Right lobe of liver (tissue), 6 donors: ENCODE measurements around the gene TXNDC5. TPM values are rescaled to one million over a fixed set of nuclear protein-coding genes. Genes with fewer than 3 reads are reported as not detected.
A peak's percentile ranks its signal among the peaks of the same experiment; 100 is the strongest.

Experiments used
- ATAC-seq, 4 donors: fragments of 200-7000 bp; cut with Tn5 transposase; one replicate each; pipeline ENCODE4 v1.9.1; 2020; ENCODE audit warnings: mild to moderate bottlenecking in 4 of 4, moderate library complexity in 4 of 4
- DNase-seq, 3 donors: peaks; one replicate each; pipeline ENCODE4 v3.0.0-alpha.2; 2020
- H3K27ac ChIP-seq, 3 donors: fragments of 200-600 bp; one replicate each; pipeline ENCODE4 v1.8.0; 2022
- H3K27me3 ChIP-seq, 2 donors: fragments of 200-600 bp; one replicate each; pipeline ENCODE4 v1.8.0; 2022
- H3K36me3 ChIP-seq, 4 donors: fragments of 200-600 bp; sonication (generic) in 1 of 4; one replicate each; pipeline versions ENCODE4 v1.5.1 to v1.8.0; 2017 to 2022; ENCODE audit warnings: control low read depth in 1 of 4
- H3K4me1 ChIP-seq, 4 donors: fragments of 200-600 bp; sonication (generic) in 1 of 4; one replicate each; pipeline versions ENCODE4 v1.5.1 to v1.8.0; 2017 to 2022; ENCODE audit warnings: control low read depth in 1 of 4
- H3K4me3 ChIP-seq, 3 donors: fragments of 200-600 bp; one replicate each; pipeline ENCODE4 v1.8.0; 2022
- H3K9me3 ChIP-seq, 4 donors: fragments of 200-600 bp; sonication (generic) in 1 of 4; one replicate each; pipeline versions ENCODE4 v1.5.1 to v1.8.0; 2017 to 2022; ENCODE audit warnings: control low read depth in 1 of 4
- CTCF ChIP-seq, 4 donors: fragments of 200-600 bp in 3 of 4; fragments of 450-650 bp in 1 of 4; IDR thresholded peaks; one replicate each; pipeline versions ENCODE4 v1.5.1 to v1.8.0; 2016 to 2022; ENCODE audit warnings: antibody characterized with exemption in 4 of 4, mild to moderate bottlenecking in 2 of 4
- POLR2A ChIP-seq: fragments of 450-650 bp; IDR thresholded peaks from one replicate; pipeline ENCODE4 v1.6.1; 2017; ENCODE audit warnings: antibody characterized with exemption, mild to moderate bottlenecking
- whole genome bisulfite sequencing: methylation state at CpG from one replicate; pipeline ENCODE4 v1.1.6; 2018; ENCODE audit warnings: low coverage, low lambda C conversion rate; ENCODE audit not compliant: insufficient coverage; ENCODE audit errors: missing lambda C conversion rate; 5-methylcytosine and 5-hydroxymethylcytosine counted together
- intact Hi-C, 2 donors: fragments of 100-400 bp; cut with DNase I; formaldehyde crosslinking; loops; one replicate each; pipeline versions ENCODE4 v1.11.2 to v1.14.1; 2022
- total RNA-seq, 6 experiments: library from RNA; depleted of rRNA in 2 of 6; stranded (reverse); fragments of >200 nt in 2 of 6; fragmentation: NEBNext Ultra II Directional in 3 of 6; extraction: Animal tissue kit (Norgen Biotek cat#: 25700) in 3 of 6; gene quantifications; one replicate each; pipeline versions ENCODE4 v1.1.0 to v1.2.4, GENCODE V29; 2016 to 2023
- donor health status: DM: no; HTN: yes; CAD: no.
- donor health status: DM: no; HTN: no; CAD: no.
- donor health status: DM: no; HTN: no; CAD: no.
- donor health status: DM: no; HTN: yes; CAD: no.
- donor health status: DM: no; HTN: yes; CAD: no.

Gene TXNDC5
- total RNA-seq, 6 experiments from 2014 or later = 87.9 to 187 (median 133) TPM

- peaks cover 0 to 43% (median 14%) of the 10 kb centered on the region in 4 donors for H3K4me1 ChIP-seq
- H3K27me3 ChIP-seq = no peaks in the 10 kb centered on the region
- no peak for DNase-seq
- no peaks in the 10 kb centered on the region for H3K9me3 ChIP-seq
- peaks cover 0 to 27% (median 14%) of the 10 kb centered on the region in 4 donors for H3K36me3 ChIP-seq
- no peak overlapping the region for H3K27ac ChIP-seq
- 72% methylated on average over 4 of the region's 4 CpGs for WGBS
- H3K4me3 ChIP-seq = no peak overlapping the region
- no peak for ATAC-seq
- TF ChIP-seq CTCF (IDR thresholded peaks at IDR 0.05) = no peak
- no peak for TF ChIP-seq POLR2A
- intact Hi-C loops = no loop called here
Measured at GRCh38 chr6:7906741-7907140, 3.8 kb downstream of the TXNDC5 start.

- intact Hi-C loops = no loop called here
- DNase-seq (no peak), ATAC-seq (no peak)
- peaks cover 0 to 31% (median 17%) of the 10 kb centered on the region in 4 donors for H3K36me3 ChIP-seq
- WGBS = 76% methylated on average over 2 of the region's 2 CpGs
- no peaks in the 10 kb centered on the region for H3K9me3 ChIP-seq
- no peaks in the 10 kb centered on the region for H3K27me3 ChIP-seq
- H3K4me1 ChIP-seq = peaks cover 0 to 47% (median 14%) of the 10 kb centered on the region in 4 donors
- TF ChIP-seq POLR2A = no peak
- no peak for TF ChIP-seq CTCF (IDR thresholded peaks at IDR 0.05)
- no peak overlapping the region for H3K27ac ChIP-seq
- no peak overlapping the region for H3K4me3 ChIP-seq
Measured at GRCh38 chr6:7905416-7905815, 5.2 kb downstream of the TXNDC5 start.

GRCh38 chr6:7904654-7905319 is 5.8 kb downstream of the TXNDC5 start:
- intact Hi-C loops = no loop called here
- Histone ChIP-seq H3K27ac (peak overlapping the region in 1 of 3 donors; percentile 12), H3K36me3 (peaks cover 0 to 33% (median 17%) of the 10 kb centered on the region in 4 donors)

GRCh38 chr6:7903673-7904072 is 6.9 kb downstream of the TXNDC5 start:
- Histone ChIP-seq H3K4me1 (peaks cover 0 to 55% (median 22%) of the 10 kb centered on the region in 4 donors), H3K27me3 (no peaks in the 10 kb centered on the region), H3K9me3 (no peaks in the 10 kb centered on the region), H3K4me3 (no peak overlapping the region), H3K27ac (no peak overlapping the region), H3K36me3 (peaks cover 0 to 36% (median 20%) of the 10 kb centered on the region in 4 donors)
- TF ChIP-seq POLR2A (no peak), CTCF (IDR thresholded peaks at IDR 0.05) (no peak)
- ATAC-seq (no peak), DNase-seq (no peak)
- 75% methylated on average over 1 of the region's 3 CpGs for WGBS
- intact Hi-C loops = no loop called here

More at GRCh38 chr6:7904654-7905319, 5.8 kb downstream of the TXNDC5 start:
- Histone ChIP-seq H3K4me3 (no peak overlapping the region), H3K9me3 (no peaks in the 10 kb centered on the region), H3K4me1 (peaks cover 0 to 54% (median 16%) of the 10 kb centered on the region in 4 donors), H3K27me3 (no peaks in the 10 kb centered on the region)
- TF ChIP-seq POLR2A (no peak), CTCF (IDR thresholded peaks at IDR 0.05) (no peak)
- ATAC-seq = peak in 3 of 4 donors; percentile 47 to 75 (median 71)
- peak in 2 of 3 donors; percentile 74 to 79 for DNase-seq
- WGBS = 33% methylated on average over 3 of the region's 5 CpGs
